Endothelial cell of umbilical vein (primary cell): ENCODE data around the gene DPH1.

ENCODE experiments used
- EZH2 ChIP-seq: IDR thresholded peaks from 2 replicates; pipeline ENCODE4 v1.6.1; 2012; ENCODE audit warnings: borderline replicate concordance, low read depth, mild to moderate bottlenecking, moderate library complexity, low read length, inconsistent platforms; ENCODE audit not compliant: severe bottlenecking
- POLR2A ChIP-seq: IDR thresholded peaks from 2 replicates; pipeline ENCODE4 v1.6.1; 2012; ENCODE audit warnings: low read depth, mild to moderate bottlenecking, control low read depth, low read length
- TF ChIP-seq, protein P1 (sequence below), 2 donors: IDR thresholded peaks; 1 replicate in 1 of 2; 2 replicates in 1 of 2; pipeline ENCODE4 v1.5.1; 2011; ENCODE audit warnings: low read length in 2 of 2, mild to moderate bottlenecking in 2 of 2, moderate library complexity in 2 of 2, control low read depth in 1 of 2, inconsistent platforms in 1 of 2, low read depth in 1 of 2; ENCODE audit not compliant: insufficient read depth in 1 of 2; ENCODE audit errors: extremely low read depth in 1 of 2
- TF ChIP-seq, protein P2 (sequence below): IDR thresholded peaks from 2 replicates; pipeline ENCODE4 v1.6.1; 2011; ENCODE audit not compliant: insufficient read depth, insufficient read length

DNA sequence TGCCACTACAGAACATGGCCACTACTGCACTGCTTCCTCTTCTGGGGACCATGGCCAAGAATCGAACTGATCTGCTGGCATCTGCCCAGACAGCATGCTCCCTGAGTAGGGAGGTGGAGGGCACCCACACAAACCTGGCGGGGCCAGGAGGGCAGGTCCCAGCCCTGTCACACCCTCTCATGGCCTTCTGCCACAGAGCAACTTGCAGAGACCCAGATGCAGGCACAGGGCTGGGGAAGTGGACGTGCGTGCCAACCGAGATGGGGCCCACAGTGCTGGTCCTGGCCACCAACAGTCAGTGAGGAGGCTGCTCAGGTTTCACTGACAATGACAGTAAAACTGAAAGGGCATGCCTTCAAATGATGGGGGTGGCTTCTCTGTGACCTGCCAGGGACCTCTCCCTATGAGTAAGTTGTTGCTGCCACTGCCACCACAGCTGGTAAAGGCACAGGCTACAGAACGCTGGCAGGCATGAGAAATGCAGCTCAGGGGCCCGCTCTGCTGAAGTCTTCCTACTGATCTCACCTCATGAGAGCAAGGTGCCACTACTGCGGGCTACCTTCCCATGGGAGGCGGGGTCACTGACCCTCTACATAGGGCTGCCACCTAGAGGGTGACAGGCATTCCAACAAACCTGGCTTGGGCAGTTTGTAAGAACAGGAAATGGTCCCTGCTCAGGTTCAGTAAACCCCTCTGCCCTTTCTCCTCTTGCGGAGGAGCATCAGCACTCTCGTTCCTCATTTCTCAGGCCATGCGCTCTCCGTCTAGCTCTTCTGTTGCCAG, 40.5 kb downstream of the DPH1 start:
- TF ChIP-seq, protein P1, sequence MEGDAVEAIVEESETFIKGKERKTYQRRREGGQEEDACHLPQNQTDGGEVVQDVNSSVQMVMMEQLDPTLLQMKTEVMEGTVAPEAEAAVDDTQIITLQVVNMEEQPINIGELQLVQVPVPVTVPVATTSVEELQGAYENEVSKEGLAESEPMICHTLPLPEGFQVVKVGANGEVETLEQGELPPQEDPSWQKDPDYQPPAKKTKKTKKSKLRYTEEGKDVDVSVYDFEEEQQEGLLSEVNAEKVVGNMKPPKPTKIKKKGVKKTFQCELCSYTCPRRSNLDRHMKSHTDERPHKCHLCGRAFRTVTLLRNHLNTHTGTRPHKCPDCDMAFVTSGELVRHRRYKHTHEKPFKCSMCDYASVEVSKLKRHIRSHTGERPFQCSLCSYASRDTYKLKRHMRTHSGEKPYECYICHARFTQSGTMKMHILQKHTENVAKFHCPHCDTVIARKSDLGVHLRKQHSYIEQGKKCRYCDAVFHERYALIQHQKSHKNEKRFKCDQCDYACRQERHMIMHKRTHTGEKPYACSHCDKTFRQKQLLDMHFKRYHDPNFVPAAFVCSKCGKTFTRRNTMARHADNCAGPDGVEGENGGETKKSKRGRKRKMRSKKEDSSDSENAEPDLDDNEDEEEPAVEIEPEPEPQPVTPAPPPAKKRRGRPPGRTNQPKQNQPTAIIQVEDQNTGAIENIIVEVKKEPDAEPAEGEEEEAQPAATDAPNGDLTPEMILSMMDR (IDR thresholded peaks at IDR 0.05; ENCODE audit: extremely low read depth in 1 of 2, insufficient read depth in 1 of 2, low read depth in 1 of 2, low read length in 2 of 2) = no peak
- TF ChIP-seq POLR2A (no peak), EZH2 (no peak)
- TF ChIP-seq, protein P2, sequence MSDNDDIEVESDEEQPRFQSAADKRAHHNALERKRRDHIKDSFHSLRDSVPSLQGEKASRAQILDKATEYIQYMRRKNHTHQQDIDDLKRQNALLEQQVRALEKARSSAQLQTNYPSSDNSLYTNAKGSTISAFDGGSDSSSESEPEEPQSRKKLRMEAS = no peak
